ENCODE data around the gene TBL1X.
"Not testable (repeated sequence)": the region's sequence is repeated elsewhere in the genome, so short reads cannot be mapped to it uniquely, and the experiment has no call there.

TBL1X gene

DNA sequence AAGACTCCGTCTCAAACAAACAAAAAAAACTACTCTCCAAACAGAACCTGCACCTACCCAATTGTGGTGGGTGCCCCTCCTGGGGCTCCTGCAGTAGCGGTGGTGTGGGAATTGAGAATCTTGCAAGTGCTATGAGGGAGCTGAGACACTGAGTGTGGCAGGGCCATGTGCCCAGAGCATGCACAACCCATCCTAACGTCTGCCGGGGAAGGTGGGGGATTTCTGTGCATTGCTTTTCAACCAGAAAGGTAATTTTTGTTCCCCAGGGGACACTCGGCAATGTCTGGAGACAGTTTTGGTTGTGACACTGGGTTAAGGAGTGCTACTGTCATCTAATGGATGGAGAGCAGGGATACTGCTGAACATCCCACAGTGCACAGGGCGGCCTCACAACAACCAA, 35.7 kb downstream of the TBL1X start:
- no peak for FAIRE-seq

DNA sequence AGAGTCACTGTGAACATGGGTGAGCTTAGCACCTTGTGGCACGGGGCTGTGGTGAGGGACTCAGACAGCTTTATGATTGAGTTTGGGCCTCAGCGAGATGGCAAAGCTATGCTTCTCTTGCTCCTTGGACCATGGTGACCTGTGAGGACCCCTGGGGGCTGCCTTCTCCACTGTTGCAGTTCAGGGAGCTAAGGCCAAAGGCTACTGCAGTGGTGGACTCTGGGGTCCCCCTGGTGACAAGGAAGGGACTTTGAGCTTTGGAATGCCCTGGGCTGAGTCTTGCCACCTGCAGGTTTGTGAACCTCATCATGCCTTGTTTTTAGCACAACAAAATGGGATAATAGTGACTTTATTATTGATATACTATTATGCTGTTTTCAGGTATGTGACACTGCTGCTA, 36.5 kb downstream of the TBL1X start:
- no peak for FAIRE-seq

DNA sequence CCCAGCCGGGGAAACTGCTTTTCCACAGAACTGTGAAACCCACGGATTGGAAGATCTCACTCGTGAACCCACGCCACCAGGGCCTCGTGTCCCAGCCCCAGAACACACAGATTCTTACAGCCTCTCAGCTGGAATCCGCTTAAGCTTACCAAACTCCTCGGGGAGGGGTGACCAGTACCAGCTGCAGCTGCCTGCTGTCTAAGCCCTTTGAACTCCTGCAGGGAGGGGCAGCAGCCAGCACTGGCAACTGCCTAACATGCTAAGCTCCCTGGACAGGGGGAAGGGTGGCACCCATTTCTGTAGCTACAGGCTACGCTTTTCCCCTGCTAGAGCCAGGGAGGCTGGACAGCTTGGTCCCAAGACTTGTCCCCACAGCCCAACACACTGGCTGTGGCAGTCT, 38.4 kb downstream of the TBL1X start:
- FAIRE-seq, result no peak

DNA sequence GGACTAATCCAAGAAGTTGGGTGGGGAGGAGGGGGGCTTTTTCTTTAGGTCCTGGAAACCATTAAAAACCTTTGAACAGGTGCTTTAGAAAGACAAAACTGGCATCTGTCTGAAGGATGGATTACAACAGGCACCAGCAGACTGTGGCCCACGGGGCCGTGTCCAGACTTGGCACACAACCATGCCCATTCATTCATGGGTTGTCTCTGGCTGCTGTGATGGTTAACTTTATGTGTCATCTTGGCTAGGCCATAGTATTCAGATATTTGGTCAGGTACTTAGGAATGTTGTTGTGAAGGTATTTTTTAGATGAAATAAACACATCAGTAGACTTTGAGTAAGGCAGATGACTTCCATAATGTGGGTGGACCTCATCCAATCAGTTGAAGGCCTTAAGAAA, 45.5 kb downstream of the TBL1X start:
- no peak for FAIRE-seq

DNA sequence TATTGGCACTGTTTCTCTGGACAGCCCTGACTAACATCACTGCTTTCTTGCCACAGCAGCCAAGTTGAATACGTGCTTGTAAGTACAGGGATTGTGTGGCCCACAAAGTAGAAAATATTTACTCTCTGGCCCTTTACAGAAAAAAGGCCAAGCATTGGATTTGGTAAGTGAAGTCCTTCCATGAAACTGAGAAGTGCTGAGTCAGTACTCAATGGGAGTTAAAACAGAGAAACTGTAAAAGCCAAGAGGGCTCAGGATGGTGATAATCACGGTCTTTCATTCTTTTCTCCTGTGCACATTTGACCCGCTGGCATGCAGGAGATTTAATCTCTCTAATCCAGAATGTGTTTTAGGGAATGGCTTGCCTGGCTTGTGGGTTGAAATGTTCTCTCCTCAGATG, 46.1 kb downstream of the TBL1X start:
- FAIRE-seq, result no peak

GRCh38 chrX:9515489-9515888, 50.6 kb downstream of the TBL1X start:
- no peak for FAIRE-seq

GRCh38 chrX:9515973-9516538, 51.2 kb downstream of the TBL1X start:
- FAIRE-seq, result no peak

DNA sequence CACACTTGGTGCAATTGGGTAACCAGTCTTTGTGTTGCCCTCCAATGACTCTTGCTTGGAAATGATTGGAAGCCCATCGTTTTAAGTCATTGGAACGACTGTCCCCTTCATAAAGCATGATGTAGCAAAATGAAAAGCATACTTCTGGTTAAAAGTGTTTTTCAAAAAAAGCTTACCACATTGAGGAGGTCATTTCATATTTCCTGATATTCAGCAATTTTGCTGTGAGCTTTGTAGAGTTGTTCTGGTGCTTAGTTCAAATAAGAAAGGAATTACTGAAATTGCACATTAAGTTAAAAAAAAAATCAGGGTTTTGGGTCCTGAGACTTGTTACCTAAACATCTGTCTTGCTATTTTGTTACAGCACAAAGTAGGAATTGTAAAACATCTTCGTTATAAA, 51.8 kb downstream of the TBL1X start:
- no peak for FAIRE-seq

- no peak for FAIRE-seq
Observed at GRCh38 chrX:9518051-9518450, 53.2 kb downstream of the TBL1X start.

DNA sequence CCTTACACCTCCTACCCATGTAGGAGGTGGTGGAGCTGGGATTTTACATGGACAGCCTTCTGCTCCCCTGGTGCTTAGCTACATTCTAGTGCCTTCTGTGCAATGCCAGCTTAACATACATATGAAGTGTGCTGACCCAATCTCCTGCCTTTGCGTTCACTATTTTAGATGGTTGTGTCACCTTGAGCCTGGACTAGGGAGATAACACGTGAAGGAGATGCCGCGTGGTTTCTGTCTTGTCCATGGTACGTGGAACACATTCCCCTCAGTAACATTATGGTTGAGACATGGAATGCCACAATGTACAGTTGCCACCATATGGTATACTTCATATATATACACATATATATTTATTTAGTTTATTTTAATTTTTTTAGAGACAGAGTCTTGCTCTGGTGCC, 54.0 kb downstream of the TBL1X start:
- FAIRE-seq, result no peak

DNA sequence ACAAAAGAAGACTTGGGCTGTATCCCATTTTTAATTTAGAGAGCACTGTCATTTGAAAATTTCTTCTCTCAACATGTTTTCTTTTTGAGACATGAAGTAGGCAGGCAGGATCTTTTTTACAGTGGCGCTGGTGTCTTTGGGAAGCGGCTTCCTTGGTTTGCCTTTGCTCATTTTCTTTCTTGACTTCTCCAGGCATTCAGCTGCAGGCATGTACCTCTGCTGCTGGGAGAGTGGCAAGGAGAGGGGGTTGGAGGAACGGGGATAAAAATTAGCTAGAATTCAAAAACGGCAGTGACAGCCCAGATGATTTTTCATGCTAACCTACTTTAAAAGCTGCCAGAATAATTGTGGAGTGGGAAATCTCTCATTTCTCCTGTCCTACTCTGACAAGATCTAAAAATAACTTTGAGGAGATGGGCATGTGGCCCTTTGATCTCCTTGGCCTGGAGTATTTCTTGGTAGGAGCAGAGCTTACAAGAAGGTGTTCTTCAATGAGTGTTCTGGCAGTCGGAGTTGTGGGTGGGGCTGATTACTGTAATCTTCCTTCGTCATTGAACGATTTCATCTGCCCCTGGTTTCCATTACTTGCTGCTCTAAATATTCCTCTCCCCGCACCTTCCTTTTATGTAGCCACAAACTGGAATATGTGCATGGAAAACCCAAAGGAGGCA, 54.8 kb downstream of the TBL1X start:
- FAIRE-seq, result no peak

DNA sequence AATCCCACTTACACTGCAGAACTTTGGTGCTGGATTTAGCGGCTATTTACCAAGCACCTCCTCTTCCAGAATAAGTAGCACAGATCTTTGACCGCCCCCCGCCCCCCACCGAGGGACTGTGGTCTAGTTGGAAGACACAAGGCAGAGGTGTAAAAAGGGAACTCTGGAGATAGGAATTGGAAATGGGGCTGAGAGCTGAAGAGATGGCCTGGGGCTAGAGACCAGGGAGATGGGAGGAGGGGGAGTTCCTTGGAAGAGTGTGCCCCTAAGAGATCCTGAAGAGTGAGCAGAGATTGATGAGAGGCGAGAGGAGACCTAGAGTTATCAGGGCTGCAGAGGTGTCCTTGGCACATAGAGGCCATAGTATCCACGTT, 55.3 kb downstream of the TBL1X start:
- no peak for FAIRE-seq

GRCh38 chrX:9522378-9523155, 57.7 kb downstream of the TBL1X start:
- no peak for FAIRE-seq

DNA sequence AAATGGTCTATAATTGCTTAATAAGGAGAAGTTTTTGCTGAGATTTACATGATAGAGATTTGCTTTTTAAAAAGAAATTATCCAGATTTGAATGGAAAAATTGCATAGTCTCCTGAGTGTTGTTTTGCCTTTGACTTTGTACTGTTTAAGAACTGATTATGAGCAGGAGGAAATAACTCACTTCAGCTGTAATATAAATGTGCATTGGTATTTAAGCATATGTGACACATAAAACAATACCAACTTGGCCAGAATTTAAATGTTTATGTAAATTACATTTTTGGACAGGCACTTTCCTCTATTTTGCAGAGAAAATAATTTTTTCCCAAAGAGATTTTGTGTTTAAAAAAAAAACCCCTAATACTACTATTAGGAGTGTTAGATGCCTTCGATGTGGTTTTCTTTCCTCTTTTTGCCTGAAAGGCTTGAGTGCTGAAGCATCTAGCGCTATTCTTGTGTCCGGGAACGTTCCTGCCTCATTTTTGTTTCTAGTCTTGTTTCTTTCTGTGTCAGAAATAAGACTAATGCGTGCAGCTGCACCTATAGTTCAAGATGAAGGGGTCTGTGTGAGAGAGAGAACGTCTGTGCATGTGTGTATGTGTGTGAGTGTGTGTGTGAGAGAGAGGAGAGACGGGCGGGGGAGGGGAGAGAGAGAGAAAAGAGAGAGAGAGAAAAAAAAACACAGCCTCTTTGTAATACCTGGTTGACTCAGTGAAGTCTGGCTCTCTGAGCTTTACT, 60.8 kb downstream of the TBL1X start:
- no peak for FAIRE-seq

DNA sequence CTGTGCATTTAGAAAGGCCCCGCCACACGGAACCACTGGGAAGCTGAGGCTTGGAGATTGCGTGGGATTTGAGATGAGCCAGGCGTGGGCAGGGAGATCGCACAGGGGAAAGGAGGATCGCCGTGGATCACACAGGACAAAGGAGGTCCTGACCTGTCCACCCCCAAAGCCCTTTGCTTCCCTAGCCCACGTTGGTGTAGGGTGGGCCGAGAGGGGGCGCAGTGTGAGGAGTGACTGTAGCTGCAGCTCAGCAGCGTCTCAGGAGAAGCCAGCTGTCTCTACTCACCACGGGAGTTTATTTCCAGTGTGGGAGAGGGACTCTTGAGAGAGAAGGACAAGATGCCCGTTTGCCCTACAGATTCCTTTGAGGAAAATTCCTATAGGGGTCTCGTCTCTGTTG, 62.1 kb downstream of the TBL1X start:
- FAIRE-seq, result no peak

GRCh38 chrX:9528498-9528897, 63.6 kb downstream of the TBL1X start:
- no peak for FAIRE-seq

DNA sequence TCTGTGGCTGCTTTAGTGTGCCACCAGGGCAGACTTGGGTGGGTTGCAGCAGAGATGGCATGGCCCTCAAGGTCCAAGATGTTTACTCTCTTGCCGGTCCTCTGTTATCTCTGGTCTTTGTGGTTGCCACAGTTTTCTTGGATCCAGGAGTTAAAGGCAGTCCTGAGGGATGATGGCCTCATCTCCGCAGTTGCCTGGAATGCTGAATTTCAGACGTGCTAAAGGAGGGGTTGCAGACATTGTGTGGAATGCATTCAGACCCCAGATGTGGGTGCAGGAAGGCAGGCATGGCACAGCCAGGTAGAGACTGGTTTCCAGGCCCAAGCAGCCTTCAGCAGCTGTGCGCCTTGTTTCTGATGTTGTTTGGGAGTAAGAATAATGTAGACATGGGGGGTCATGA, 64.4 kb downstream of the TBL1X start:
- FAIRE-seq, result no peak

GRCh38 chrX:9530848-9531274, 66.0 kb downstream of the TBL1X start:
- FAIRE-seq, result no peak

DNA sequence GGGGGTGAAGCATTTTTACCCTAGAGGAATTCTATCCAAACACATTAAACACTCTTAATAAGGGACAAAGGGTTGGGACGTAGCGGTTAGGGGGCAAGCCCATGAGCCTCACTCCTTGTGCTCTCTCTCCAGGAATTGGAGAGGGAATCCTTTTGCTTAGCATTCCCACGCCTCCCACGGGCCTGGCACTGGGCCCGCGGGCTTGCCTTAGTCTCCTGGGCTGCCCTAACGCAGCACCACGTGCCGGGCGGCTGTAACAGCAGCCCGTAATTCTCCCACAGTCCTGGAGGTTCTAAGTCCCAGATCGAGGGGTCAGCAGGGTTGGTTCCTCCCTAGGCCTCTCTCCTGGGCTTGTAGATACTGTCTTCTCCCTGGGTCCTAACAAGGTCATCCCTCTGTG, 67.5 kb downstream of the TBL1X start:
- no peak for FAIRE-seq

DNA sequence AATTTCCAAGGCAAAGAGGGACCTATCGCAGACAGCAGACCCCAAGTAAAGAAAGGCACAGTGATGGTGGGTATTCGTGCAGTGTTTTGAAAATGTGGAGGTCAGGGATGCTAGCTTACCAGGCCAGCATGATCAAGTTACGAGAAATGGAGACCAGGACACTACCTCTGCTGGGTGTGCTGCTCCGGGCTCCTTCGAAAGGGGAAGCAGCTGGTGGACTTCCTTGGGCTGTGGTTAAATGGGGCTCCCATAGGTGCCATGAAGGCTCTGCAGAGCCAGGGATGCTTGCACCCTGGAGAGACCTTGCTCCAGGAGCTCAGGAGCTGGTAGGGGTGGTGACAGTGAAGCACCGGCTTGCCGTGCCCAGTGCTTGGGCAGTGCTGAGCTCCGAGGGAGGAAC, 68.8 kb downstream of the TBL1X start:
- no peak for FAIRE-seq

- FAIRE-seq, result no peak
Observed at GRCh38 chrX:9534686-9535085, 69.8 kb downstream of the TBL1X start.

DNA sequence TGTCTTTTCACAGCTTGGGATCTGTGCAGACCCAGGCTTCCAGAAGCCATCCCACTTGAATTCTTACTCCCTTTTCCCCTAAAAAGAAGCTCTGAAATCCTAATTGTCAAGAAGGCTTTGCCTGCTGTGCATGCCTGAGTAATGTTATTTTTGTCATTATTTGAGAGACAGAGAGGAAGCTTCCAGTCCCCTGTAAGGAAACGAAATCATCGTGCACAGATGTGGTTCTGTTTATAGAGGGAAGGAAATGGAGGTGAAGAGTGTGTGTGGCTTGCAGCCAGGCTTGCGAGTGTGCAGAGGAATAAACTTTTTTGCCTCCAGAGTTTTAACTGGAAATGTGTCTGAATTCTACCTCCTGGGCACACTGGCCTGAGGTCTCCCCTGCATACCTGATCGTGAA, 70.2 kb downstream of the TBL1X start:
- no peak for FAIRE-seq

DNA sequence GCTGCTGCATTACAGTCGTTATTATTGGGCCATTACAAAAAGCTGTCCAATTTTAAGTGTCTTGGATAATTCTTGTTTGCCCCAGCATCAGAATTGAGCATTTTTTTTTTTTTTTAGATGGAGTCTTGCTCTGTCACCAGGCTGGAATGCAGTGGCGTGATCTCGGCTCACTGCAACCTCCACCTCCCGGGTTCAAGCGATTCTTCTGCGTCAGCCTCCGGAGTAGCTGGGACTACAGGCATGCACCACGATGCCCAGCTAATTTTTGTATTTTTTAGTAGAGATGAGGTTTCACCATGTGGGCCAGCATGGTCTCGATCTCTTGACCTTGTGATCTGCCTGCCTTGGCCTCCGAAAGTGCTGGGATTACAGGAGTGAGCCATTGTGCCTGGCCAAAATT, 71.3 kb downstream of the TBL1X start:
- FAIRE-seq, result not testable (repeated sequence)

- FAIRE-seq, result no peak
Observed at GRCh38 chrX:9537781-9538180, 72.9 kb downstream of the TBL1X start.

Measured in colon (tissue), 2 donors.